Vagina (tissue), 2 donors: Measurements from ENCODE around the gene CDCA8. TPM values are rescaled to one million over a fixed set of nuclear protein-coding genes. Genes with fewer than 3 reads are reported as not detected.

ENCODE experiments used
- DNase-seq, 2 donors: peaks; one replicate each; pipeline ENCODE4 v3.0.0-alpha.2; 2017; ENCODE audit errors: extremely low spot score in 2 of 2
- H3K27ac ChIP-seq: fragments of 200-600 bp; sonication (generic); one replicate; pipeline ENCODE4 v1.5.1; 2019
- H3K27me3 ChIP-seq: fragments of 200-600 bp; sonication (generic); one replicate; pipeline ENCODE4 v1.5.1; 2019
- H3K36me3 ChIP-seq, 2 donors: fragments of 200-600 bp; sonication (generic); one replicate each; pipeline ENCODE4 v1.5.1; 2017 to 2019
- H3K4me1 ChIP-seq: fragments of 200-600 bp; sonication (generic); one replicate; pipeline ENCODE4 v1.5.1; 2019
- H3K4me3 ChIP-seq, 2 donors: fragments of 200-600 bp; sonication (generic); 1 replicate in 1 of 2; 2 replicates in 1 of 2; pipeline ENCODE4 v1.5.1; 2016 to 2019
- H3K9me3 ChIP-seq: fragments of 200-600 bp; sonication (generic); one replicate; pipeline ENCODE4 v1.5.1; 2019
- CTCF ChIP-seq, 3 experiments: fragments of 450-650 bp in 2 of 3; fragments of 200-600 bp in 1 of 3; sonication (generic) in 1 of 3; IDR thresholded peaks; one replicate each; pipeline ENCODE4 v1.5.1; 2017 to 2019; ENCODE audit warnings: antibody characterized with exemption in 3 of 3, mild to moderate bottlenecking in 2 of 3, moderate library complexity in 2 of 3
- POLR2A ChIP-seq, 2 donors: fragments of 450-650 bp; IDR thresholded peaks; one replicate each; pipeline ENCODE4 v1.6.1; 2017; ENCODE audit warnings: antibody characterized with exemption in 2 of 2, mild to moderate bottlenecking in 2 of 2, moderate library complexity in 2 of 2
- POLR2AphosphoS5 ChIP-seq, 2 donors: sonication (generic); formaldehyde crosslinking; IDR thresholded peaks; one replicate each; pipeline ENCODE4 v1.9.0; 2017; ENCODE audit warnings: antibody characterized with exemption in 2 of 2, mild to moderate bottlenecking in 2 of 2, low read depth in 1 of 2; ENCODE audit not compliant: insufficient read depth in 1 of 2
- intact Hi-C: fragments of 100-400 bp; cut with DNase I; formaldehyde crosslinking; loops from one replicate; pipeline ENCODE4 v1.15.1; 2023
- small RNA-seq: library from RNA; depleted of rRNA; stranded (forward); fragments of <200 nt; gene quantifications from one replicate; pipeline ENCODE3, GENCODE V24; 2016
- total RNA-seq: library from RNA; depleted of rRNA; stranded (reverse); fragments of >200 nt; gene quantifications from one replicate; pipeline ENCODE4 v1.2.3, GENCODE V29; 2016

The CDCA8 gene
- total RNA-seq, 1 donor from 2014 or later: 2.2 TPM

DNA sequence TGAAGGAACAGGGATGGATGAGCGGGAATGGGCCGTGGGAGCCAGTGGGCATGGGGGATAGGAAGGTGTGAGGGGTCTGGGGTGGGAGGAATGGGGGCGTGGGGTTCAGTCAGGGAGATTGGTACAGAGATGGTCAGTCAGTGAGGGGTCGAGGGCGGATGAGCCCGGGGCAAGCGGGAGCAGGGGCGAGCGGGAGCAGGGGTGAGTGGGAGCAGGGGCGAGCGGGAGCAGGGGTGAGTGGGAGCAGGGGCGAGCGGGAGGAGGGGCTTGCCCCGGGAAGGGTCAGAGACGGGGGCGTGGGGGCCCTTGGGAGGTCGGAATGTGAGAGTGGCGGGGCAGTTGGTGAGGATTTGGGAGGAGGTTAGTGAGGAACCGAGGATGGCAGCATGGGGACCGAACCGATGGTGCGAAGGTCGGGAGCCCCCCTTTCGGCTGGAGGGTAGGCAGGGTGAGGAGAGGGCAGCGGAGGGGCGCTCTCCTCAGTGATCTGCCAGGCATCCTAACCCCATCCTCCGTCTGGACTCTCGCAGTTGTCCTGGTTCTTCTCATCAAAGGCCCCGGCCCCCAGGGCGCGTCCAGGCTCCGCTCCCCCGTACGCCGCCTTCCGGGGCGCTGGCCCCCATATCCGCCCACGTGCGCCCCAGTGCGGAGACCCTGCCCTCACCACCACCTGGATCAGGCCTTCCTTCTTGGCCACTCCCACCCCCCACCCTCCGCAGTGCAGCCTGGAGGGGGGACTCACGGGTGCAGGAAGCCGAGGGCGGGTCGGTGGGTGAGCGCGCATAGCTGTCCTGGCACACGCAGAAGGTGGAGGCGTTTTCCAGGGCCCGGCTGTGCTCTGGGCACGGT is 61.4 kb downstream of the CDCA8 start:
- TF ChIP-seq CTCF (IDR thresholded peaks at IDR 0.05) (no peak), POLR2AphosphoS5 (IDR thresholded peaks at IDR 0.05; ENCODE audit: insufficient read depth in 1 of 2, low read depth in 1 of 2) (no peak), POLR2A (IDR thresholded peaks at IDR 0.05) (no peak)
- no peaks in the 10 kb centered on the region for H3K9me3 ChIP-seq
- H3K27me3 ChIP-seq: peaks cover 5% of the 10 kb centered on the region
- no peak for DNase-seq
- H3K4me3 ChIP-seq: no peak overlapping the region
- intact Hi-C loops: no loop called here
- H3K36me3 ChIP-seq: no peaks in the 10 kb centered on the region
- H3K27ac ChIP-seq: no peak overlapping the region
- no peaks in the 10 kb centered on the region for H3K4me1 ChIP-seq

DNA sequence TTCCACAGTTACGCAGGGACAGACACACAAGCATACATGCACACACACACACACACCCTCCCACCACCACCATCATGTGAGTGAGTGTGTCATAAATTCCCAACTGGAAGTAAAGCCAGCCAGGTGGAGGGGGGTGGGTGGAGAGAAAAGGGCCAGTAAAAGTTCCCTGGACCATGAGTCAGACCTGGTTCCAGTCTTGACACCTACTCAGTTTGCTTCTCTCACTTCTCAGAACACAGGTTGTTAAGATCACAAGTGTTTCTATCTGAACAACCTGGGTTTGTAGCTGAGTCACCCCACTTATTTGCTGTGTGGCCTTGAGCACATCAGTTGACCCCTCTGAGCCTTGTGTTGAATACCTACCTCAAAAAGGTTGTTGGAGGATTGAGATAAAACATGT is 63.0 kb downstream of the CDCA8 start:
- Histone ChIP-seq H3K36me3 (no peaks in the 10 kb centered on the region), H3K4me3 (no peak overlapping the region), H3K4me1 (no peaks in the 10 kb centered on the region), H3K9me3 (no peaks in the 10 kb centered on the region), H3K27me3 (peaks cover 5% of the 10 kb centered on the region), H3K27ac (no peak overlapping the region)
- intact Hi-C loops: no loop called here
- DNase-seq: no peak
- TF ChIP-seq POLR2A (IDR thresholded peaks at IDR 0.05) (no peak), CTCF (IDR thresholded peaks at IDR 0.05) (no peak), POLR2AphosphoS5 (IDR thresholded peaks at IDR 0.05; ENCODE audit: insufficient read depth in 1 of 2, low read depth in 1 of 2) (no peak)

GRCh38 chr1:37755951-37756560 is 63.7 kb downstream of the CDCA8 start:
- no peak for DNase-seq
- Histone ChIP-seq H3K36me3 (no peaks in the 10 kb centered on the region), H3K4me1 (no peaks in the 10 kb centered on the region), H3K9me3 (no peaks in the 10 kb centered on the region), H3K27ac (no peak overlapping the region), H3K4me3 (no peak overlapping the region), H3K27me3 (peaks cover 5% of the 10 kb centered on the region)
- intact Hi-C loops: no loop called here
- TF ChIP-seq CTCF (IDR thresholded peaks at IDR 0.05) (no peak), POLR2A (IDR thresholded peaks at IDR 0.05) (no peak), POLR2AphosphoS5 (IDR thresholded peaks at IDR 0.05; ENCODE audit: insufficient read depth in 1 of 2, low read depth in 1 of 2) (no peak)

Small RNAs within 50 kb of the gene (small RNA-seq; reads per million reads assigned to genes)
- not detected for gene RF00019

Other genes with a start within 250 kb of the CDCA8 start
- gene ZC3H12A, start 217.9 kb upstream of the CDCA8 start, total RNA-seq: 51.6 TPM
- 54.5 TPM for gene MEAF6, start 177.8 kb upstream of the CDCA8 start, total RNA-seq
- gene SNIP1, start 138.2 kb upstream of the CDCA8 start, total RNA-seq: 16.5 TPM
- 4.7 TPM for gene DNALI1, start 135.6 kb upstream of the CDCA8 start, total RNA-seq
- 62.1 TPM for gene GNL2, start 96.6 kb upstream of the CDCA8 start, total RNA-seq
- gene RSPO1, start 57.6 kb upstream of the CDCA8 start, total RNA-seq: 23.3 TPM
- 0.25 TPM for gene EPHA10, start 72.6 kb downstream of the CDCA8 start, total RNA-seq
- 3.2 TPM for gene MANEAL, start 101.3 kb downstream of the CDCA8 start, total RNA-seq
- 51.8 TPM for gene C1orf122, start 115.3 kb downstream of the CDCA8 start, total RNA-seq
- gene YRDC, start 115.7 kb downstream of the CDCA8 start, total RNA-seq: 9.1 TPM
- 9.3 TPM for gene MTF1, start 167.1 kb downstream of the CDCA8 start, total RNA-seq